HG02943 (cell line): ENCODE data around the gene TNF.
A peak's percentile ranks its signal among the peaks of the same experiment; 100 is the strongest.
"Not testable (repeated sequence)": the region's sequence is repeated elsewhere in the genome, so short reads cannot be mapped to it uniquely, and the experiment has no call there.

ENCODE experiments used
- ATAC-seq: cut with Tn5 transposase; IDR thresholded peaks from one replicate; pipeline ENCODE4 v1.9.1; 2021; ENCODE audit warnings: mild to moderate bottlenecking, low read depth, moderate library complexity; ENCODE audit not compliant: unreplicated experiment

The TNF gene

GRCh38 chr6:31543639-31544038 is 31.7 kb upstream of the TNF start:
- no peak for ATAC-seq

GRCh38 chr6:31544676-31545075 is 30.7 kb upstream of the TNF start:
- no peak for ATAC-seq

GRCh38 chr6:31545291-31545690 is 30.1 kb upstream of the TNF start:
- no peak for ATAC-seq

- ATAC-seq = peak; percentile 33
These were observed 28.9 kb upstream of the TNF start, which contains the start of gene ATP6V1G2 for GRCh38 chr6:31546339-31546957. ATP6V1G2 (minus strand) TSS chr6:31546608; CDS start chr6:31546559, 49 bp downstream.

GRCh38 chr6:31546958-31547726 is 28.2 kb upstream of the TNF start, which contains the start of gene NFKBIL1:
NFKBIL1 (plus strand) TSS chr6:31547608; CDS start chr6:31547695, 87 bp downstream.
- ATAC-seq = peak; percentile 42

- ATAC-seq = no peak
These were observed 27.4 kb upstream of the TNF start for GRCh38 chr6:31547727-31548543.

- ATAC-seq = no peak
These were observed 26.9 kb upstream of the TNF start for GRCh38 chr6:31548544-31548873.

- ATAC-seq = not testable (repeated sequence)
These were observed 24.0 kb upstream of the TNF start for GRCh38 chr6:31551371-31551770.

- ATAC-seq = no peak
These were observed 19.1 kb upstream of the TNF start for GRCh38 chr6:31556307-31556706.

- no peak for ATAC-seq
These were observed 17.7 kb upstream of the TNF start for GRCh38 chr6:31557443-31558317.

- no peak for ATAC-seq
These were observed 17.1 kb upstream of the TNF start for GRCh38 chr6:31558318-31558625.

- ATAC-seq = no peak
These were observed 16.5 kb upstream of the TNF start for GRCh38 chr6:31558631-31559500.

- ATAC-seq = no peak
These were observed 15.8 kb upstream of the TNF start for GRCh38 chr6:31559606-31559957.

- ATAC-seq = peak; percentile 60
These were observed 15.2 kb upstream of the TNF start for GRCh38 chr6:31559958-31560696.

- ATAC-seq = no peak
These were observed 14.7 kb upstream of the TNF start for GRCh38 chr6:31560697-31561058.

- ATAC-seq = no peak
These were observed 7.6 kb upstream of the TNF start for GRCh38 chr6:31567531-31568370.

- peak; percentile 56 for ATAC-seq
These were observed 6.8 kb upstream of the TNF start for GRCh38 chr6:31568537-31568961.
